Dedifferentiated amniotic fluid mesenchymal stem cell (primary cell): Measurements from ENCODE around the gene RSAD2.
"Not testable (repeated sequence)": the region's sequence is repeated elsewhere in the genome, so short reads cannot be mapped to it uniquely, and the experiment has no call there.

Experiments
- DNase-seq: peaks from one replicate; pipeline ENCODE4 v3.0.0-alpha.2; 2016; ENCODE audit errors: extremely low spot score

The RSAD2 gene

GRCh38 chr2:6926071-6926732 is 48.6 kb downstream of the RSAD2 start:
- no peak for DNase-seq

- no peak for DNase-seq
These were observed 49.6 kb downstream of the RSAD2 start for GRCh38 chr2:6927186-6927585.

GRCh38 chr2:6927753-6928152 is 50.2 kb downstream of the RSAD2 start:
- no peak for DNase-seq

GRCh38 chr2:6928452-6928851 is 50.9 kb downstream of the RSAD2 start:
- DNase-seq: no peak

- no peak for DNase-seq
These were observed 51.7 kb downstream of the RSAD2 start for GRCh38 chr2:6929196-6929819.

GRCh38 chr2:6930923-6931647 is 53.5 kb downstream of the RSAD2 start:
- no peak for DNase-seq

- DNase-seq: no peak
These were observed 54.2 kb downstream of the RSAD2 start for GRCh38 chr2:6931753-6932152.

GRCh38 chr2:6932206-6932605 is 54.6 kb downstream of the RSAD2 start:
- DNase-seq: no peak

- no peak for DNase-seq
These were observed 55.3 kb downstream of the RSAD2 start for GRCh38 chr2:6932828-6933227.

- no peak for DNase-seq
These were observed 56.3 kb downstream of the RSAD2 start for GRCh38 chr2:6933911-6934310.

GRCh38 chr2:6934345-6934744 is 56.8 kb downstream of the RSAD2 start:
- DNase-seq: no peak

- no peak for DNase-seq
These were observed 57.4 kb downstream of the RSAD2 start for GRCh38 chr2:6934758-6935651.

GRCh38 chr2:6935652-6936020 is 58.1 kb downstream of the RSAD2 start:
- DNase-seq: not testable (repeated sequence)

- no peak for DNase-seq
These were observed 59.6 kb downstream of the RSAD2 start for GRCh38 chr2:6937157-6937556.

- no peak for DNase-seq
These were observed 60.0 kb downstream of the RSAD2 start for GRCh38 chr2:6937582-6937981.

GRCh38 chr2:6939071-6939470 is 61.5 kb downstream of the RSAD2 start:
- DNase-seq: no peak

- no peak for DNase-seq
These were observed 63.2 kb downstream of the RSAD2 start for GRCh38 chr2:6940820-6941219.

GRCh38 chr2:6941299-6942046 is 63.9 kb downstream of the RSAD2 start:
- DNase-seq: no peak

GRCh38 chr2:6942848-6943247 is 65.3 kb downstream of the RSAD2 start:
- DNase-seq: no peak

GRCh38 chr2:6943523-6943922 is 65.9 kb downstream of the RSAD2 start:
- no peak for DNase-seq

- DNase-seq: no peak
These were observed 66.4 kb downstream of the RSAD2 start for GRCh38 chr2:6943971-6944370.
